Muscle layer of duodenum (tissue), 2 donors: ENCODE measurements around the gene CLN3.

Experiments
- H3K27ac ChIP-seq: one replicate; pipeline ENCODE4 v1.7.0; 2013; ENCODE audit warnings: mild to moderate bottlenecking, low read length
- H3K27me3 ChIP-seq: one replicate; pipeline ENCODE4 v1.7.0; 2013; ENCODE audit warnings: low read depth, mild to moderate bottlenecking, control low read depth, low read length
- H3K36me3 ChIP-seq, 2 donors: one replicate each; pipeline ENCODE4 v1.7.0; 2013; ENCODE audit warnings: low read length in 2 of 2, control low read depth in 1 of 2, mild to moderate bottlenecking in 1 of 2; ENCODE audit not compliant: insufficient read depth in 2 of 2, control insufficient read depth in 1 of 2
- H3K4me1 ChIP-seq, 2 donors: one replicate each; pipeline ENCODE4 v1.7.0; 2013; ENCODE audit warnings: low read length in 2 of 2, mild to moderate bottlenecking in 2 of 2, control low read depth in 1 of 2, moderate library complexity in 1 of 2; ENCODE audit not compliant: insufficient read depth in 2 of 2, control insufficient read depth in 1 of 2
- H3K4me3 ChIP-seq, 2 donors: one replicate each; pipeline ENCODE4 v1.7.0; 2013; ENCODE audit warnings: low read length in 2 of 2, low read depth in 1 of 2, mild to moderate bottlenecking in 1 of 2
- H3K9me3 ChIP-seq, 2 donors: one replicate each; pipeline ENCODE4 v1.7.0; 2013; ENCODE audit warnings: low read length in 2 of 2, control low read depth in 1 of 2, mild to moderate bottlenecking in 1 of 2; ENCODE audit not compliant: control insufficient read depth in 1 of 2
- donor health status: healthy.

Gene CLN3

DNA sequence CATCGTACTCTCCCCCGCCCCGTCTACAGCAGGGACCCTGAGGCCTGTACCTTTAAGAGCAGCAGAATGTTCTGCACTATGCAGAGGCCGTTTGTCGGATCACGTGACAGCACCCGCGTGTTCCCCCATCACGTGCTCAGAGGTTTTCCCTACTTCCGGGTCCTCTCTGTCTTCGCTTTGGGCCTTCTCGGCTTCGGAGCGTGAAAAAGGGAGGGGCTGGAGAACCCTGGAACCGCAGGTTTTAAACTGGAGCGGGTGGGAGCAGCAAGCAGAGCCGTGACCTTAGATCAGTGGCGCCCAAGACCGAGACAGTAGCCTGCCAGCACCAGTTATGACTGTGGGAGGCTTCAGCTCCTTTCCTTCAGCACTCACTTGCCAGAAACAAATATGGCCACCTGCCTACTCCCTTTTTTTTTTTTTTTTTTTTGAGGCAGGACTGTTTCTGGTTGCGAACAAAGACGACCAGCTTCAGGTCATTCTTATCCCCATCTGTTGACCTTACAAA lies at the start of gene CLN3:
CLN3 (minus strand) TSS at position 105 of the 505 bp plus-strand sequence. CDS start 315 bp downstream, outside the sequence.
- peak within 1 kb of the TSS; percentile 91 to 96 for H3K4me3 ChIP-seq
- H3K36me3 ChIP-seq = peaks cover 5 to 16% of the 10 kb centered on the region in 2 donors
- no peaks in the 10 kb centered on the region for H3K27me3 ChIP-seq
- peaks cover 0 to 10% of the 10 kb centered on the region in 2 donors for H3K4me1 ChIP-seq
- no peaks in the 10 kb centered on the region for H3K9me3 ChIP-seq
- H3K27ac ChIP-seq = peak within 1 kb of the TSS; percentile 100

DNA sequence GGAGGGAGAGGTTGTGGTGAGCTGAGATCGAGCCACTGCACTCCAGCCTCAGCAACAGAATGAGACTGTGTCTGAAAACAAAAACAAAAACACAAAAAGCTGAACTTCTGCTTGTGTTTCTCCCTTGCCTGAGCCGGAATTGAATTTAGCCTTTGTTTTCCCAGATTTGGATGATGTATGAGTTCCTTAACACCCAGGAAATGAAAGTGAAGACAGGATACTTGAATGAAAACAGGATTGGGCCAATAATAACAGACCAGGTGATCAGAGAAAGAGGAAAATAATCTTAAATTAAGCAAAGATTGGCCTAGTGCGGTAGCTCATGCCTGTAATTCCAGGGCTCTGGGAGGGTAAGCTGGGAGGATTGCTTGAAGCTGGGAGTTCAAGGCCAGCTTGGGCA lies 48.5 kb upstream of the CLN3 start:
- H3K9me3 ChIP-seq = no peaks in the 10 kb centered on the region
- H3K27me3 ChIP-seq = no peaks in the 10 kb centered on the region
- peaks cover 0 to 17% of the 10 kb centered on the region in 2 donors for H3K4me1 ChIP-seq
- no peaks in the 10 kb centered on the region for H3K36me3 ChIP-seq
- no peak overlapping the region for H3K4me3 ChIP-seq
- H3K27ac ChIP-seq = no peak overlapping the region

DNA sequence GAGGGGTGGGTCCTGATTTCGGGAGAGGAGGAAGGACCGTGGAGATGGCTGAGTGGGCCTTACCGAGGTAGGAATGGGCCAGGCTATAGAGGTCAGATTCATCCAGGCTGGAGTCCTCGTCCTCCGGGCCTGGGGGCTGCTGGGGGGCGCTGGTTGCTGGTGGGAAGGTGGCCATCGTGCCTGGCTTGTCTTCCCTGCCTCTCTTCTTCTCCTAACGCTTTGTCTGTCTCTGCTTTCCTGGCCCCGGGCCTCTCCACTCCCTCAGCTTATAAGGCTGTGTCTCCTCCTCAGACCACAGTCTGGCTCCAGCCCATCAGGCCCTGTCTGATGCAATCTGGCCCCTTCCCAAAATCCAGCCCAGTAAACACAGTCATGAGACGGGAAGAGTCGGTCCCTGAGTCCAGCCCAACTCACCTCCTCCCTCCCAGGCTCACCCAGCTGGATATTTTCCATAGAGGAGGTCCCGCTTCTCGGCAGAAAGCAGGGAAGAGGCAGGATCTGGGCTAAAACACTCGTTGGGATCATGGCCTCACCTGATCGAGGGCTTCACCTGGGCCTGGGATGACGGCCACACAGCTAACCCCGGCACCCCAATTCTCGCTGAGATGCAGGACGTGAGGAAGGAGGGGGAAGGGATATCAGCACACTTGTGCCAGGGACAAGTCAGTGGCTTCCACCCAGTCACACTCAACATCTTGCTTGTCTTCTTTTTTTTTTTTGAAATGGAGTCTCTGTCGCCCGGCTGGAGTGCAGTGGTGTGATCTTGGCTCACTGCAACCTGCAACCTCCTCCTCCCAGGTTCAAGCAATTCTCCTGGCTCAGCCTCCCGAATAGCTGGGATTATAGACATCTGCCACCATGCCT lies 47.1 kb upstream of the CLN3 start, which contains the start of gene NUPR1:
NUPR1 (minus strand) TSS at position 242 of the 864 bp plus-strand sequence; CDS start at position 175, 67 bp downstream.
- Histone ChIP-seq H3K4me1 (peaks cover 0 to 17% of the 10 kb centered on the region in 2 donors), H3K27me3 (no peaks in the 10 kb centered on the region), H3K4me3 (peak within 1 kb of the TSS; percentile 62 to 80), H3K27ac (peak within 1 kb of the TSS; percentile 83), H3K36me3 (peaks cover 0 to 12% of the 10 kb centered on the region in 2 donors), H3K9me3 (no peaks in the 10 kb centered on the region)

DNA sequence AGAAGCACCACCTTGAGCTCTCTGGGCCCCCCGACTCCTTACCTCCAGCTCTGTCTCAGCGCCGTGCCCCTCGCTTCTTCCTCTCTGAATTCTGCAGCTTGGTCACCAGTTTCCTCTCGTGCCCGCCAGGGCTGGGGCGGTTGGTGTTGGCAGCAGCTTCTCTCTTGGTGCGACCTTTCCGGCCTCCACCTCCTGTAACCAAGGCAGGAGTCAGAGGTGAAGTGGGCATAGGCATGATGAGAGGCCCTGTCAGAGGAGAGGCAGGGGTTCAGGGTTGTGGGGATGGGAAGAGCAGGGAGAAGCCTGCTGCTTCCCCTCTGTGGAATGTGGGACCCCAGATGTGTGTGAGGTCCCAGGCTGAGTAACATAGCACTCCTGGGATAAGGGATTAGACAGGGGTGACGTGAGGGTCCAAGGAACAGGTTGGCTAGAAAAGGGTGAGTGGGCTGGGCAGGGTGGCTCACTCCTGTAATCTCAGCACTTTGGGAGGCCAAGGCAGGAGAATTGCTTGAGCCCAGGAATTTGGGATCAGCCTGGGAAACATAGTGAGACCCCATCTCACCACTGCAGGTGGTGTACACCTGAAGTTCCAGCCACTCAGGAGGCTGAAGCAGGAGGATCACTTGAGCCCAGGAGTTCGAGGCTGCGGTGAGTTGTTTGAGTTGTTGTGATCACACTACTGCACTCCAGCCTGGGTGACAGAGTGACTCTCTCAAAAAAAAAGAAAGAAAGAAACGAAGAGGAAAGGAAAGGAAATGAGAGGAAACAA lies 46.3 kb upstream of the CLN3 start:
- peaks cover 0 to 17% of the 10 kb centered on the region in 2 donors for H3K4me1 ChIP-seq
- no peaks in the 10 kb centered on the region for H3K9me3 ChIP-seq

DNA sequence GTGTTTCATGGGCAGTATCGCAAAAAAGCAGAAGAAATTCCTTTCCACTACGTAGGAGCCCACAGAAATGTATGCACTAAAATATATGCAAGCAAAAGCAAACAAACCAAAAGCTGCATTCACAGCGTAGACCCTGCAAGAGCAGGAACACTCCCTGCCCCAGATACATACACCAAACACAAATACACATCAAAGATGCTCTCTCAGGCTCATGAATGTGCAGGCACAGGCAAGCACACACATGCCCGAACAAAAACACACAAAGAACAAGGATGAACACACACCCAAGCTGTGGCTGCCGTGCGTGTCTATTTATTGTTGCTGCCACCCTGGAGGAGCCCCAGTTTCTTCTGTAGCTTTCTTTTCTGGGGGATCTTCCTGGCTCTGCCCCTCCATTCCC lies 45.2 kb upstream of the CLN3 start:
- H3K4me1 ChIP-seq = peaks cover 0 to 17% of the 10 kb centered on the region in 2 donors
- H3K27me3 ChIP-seq = no peaks in the 10 kb centered on the region
- peaks cover 0 to 12% of the 10 kb centered on the region in 2 donors for H3K36me3 ChIP-seq
- no peaks in the 10 kb centered on the region for H3K9me3 ChIP-seq
- H3K27ac ChIP-seq = no peak overlapping the region
- peak overlapping the region; percentile 62 to 80 for H3K4me3 ChIP-seq

More for the DNA sequence above, 46.3 kb upstream of the CLN3 start:
- H3K36me3 ChIP-seq = peaks cover 0 to 12% of the 10 kb centered on the region in 2 donors
- no peaks in the 10 kb centered on the region for H3K27me3 ChIP-seq
- peak overlapping the region; percentile 83 for H3K27ac ChIP-seq
- peak overlapping the region; percentile 62 to 80 for H3K4me3 ChIP-seq

DNA sequence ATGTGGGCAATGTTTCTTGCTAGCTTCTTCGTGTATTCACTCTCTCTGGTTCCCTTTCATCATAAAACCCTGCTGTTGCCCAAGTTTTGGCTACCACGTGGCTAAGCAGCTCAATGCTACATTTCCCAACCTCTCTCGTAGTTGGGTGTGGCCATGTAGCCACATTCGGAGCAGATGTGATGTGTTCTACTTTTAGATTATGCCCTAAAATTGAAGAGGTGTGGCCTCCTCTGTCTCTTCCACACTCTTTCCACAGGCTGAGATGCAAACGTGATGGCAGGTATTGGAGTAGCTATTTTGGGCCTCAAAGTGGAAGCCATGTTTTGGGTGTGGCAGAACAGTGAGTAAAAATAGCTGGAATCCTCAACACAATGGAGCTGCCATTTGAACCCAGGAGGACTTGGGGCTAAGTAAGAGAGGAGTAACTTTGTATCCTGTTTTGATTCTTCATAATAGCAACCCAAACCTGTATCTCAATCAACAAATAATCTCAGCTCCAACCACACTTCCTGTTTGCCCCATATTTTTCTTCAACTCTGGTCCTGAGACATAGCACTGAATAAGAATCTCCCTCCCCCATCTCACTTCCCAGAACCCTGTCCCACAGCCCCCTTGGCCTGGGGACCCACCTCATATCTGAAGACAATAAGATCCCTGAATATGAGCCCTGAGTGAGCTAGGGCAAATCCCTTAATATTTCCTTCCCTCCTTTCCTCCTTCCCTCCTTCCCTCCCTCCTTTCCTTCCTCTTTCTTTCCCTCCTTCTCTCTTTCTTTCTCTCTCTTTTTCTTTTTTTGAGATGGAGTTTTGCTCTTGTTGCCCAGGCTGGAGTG lies 42.9 kb upstream of the CLN3 start:
- no peak overlapping the region for H3K4me3 ChIP-seq

DNA sequence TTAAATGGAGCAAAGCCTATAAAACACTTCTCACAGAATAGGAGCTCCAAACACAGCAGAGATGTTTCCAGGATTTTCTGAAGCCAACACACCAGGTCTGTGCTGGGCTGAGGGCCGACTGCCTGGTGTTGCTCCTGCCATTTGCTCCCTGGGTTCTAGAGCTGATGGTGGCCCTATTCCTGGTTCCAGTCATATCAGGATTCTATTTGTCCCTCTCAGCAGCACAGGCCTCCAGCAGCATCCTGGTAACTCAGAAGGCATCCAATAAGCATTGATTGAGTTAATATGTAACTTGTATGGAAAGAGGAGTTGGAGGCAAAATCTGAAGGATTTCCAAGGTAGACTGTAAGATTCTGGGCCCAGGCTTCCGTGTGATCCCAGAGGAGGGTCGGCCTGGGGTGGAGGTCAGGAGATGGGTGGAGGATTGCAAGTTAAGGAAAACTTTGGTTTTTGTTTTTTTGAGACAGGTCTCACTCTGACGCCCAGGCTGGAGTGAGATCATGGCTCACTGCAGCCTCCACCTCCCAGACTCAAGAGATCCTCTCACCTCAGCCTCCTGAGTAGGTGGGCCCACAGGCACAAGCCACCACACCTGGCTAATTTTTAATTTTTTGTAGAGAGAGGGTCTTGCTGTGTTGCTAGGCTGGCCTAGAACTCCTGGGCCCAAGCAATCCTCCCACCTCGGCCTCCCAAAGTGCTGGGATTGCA lies 41.2 kb upstream of the CLN3 start:
- H3K36me3 ChIP-seq = peaks cover 0 to 12% of the 10 kb centered on the region in 2 donors
- H3K27me3 ChIP-seq = no peaks in the 10 kb centered on the region
- H3K4me3 ChIP-seq = no peak overlapping the region
- H3K4me1 ChIP-seq = peaks cover 0 to 17% of the 10 kb centered on the region in 2 donors
- H3K27ac ChIP-seq = no peak overlapping the region
- no peaks in the 10 kb centered on the region for H3K9me3 ChIP-seq

More for the DNA sequence above, 42.9 kb upstream of the CLN3 start:
- Histone ChIP-seq H3K27ac (peak overlapping the region; percentile 8), H3K27me3 (no peaks in the 10 kb centered on the region), H3K36me3 (peaks cover 0 to 12% of the 10 kb centered on the region in 2 donors), H3K4me1 (peaks cover 0 to 17% of the 10 kb centered on the region in 2 donors), H3K9me3 (no peaks in the 10 kb centered on the region)

DNA sequence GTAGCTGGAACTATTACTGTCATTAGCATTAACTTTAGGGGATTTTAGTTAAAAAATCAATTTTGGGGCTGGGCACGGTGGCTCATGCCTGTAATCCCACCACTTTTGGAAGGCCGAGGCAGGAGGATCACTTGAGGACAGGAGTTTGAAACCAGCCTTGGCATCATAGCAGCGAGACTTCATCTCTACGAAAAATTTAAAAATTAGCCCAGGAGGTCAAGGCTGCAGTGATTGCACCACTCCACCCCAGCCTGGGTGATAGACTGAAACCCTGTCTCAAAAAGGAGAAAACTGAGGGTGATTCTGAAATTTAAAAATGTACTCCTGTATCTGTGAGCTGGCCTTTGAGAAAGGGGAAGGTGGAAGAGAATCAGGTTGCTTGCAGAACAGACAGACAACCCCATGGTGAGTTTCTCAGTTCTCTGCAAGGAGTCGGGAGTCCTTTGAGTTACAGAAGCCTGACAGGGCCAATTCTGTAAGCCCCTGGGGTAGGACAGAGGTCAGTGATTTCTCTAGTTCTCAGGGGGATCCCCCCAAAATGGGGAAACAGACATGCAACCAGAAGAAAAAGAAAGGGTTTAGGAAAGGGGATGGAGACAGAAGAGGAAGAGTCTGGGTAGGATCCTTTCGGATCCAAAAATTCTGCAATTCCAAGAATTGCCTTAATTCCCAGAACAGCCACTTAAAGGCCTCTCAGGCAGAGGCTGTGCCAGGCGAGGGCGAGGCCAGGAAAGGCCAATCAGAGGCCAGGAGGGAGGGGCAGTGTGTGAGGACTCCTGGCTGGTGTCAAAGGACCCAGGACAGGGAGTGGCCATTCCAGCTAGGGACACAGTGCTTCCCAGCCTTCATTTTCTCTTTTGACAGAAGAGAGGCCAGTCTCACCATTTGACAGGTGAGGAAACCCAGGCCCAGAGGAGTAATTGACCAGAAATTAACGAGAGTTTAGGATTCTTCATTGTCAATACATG lies 40.2 kb upstream of the CLN3 start:
- peaks cover 2 to 7% of the 10 kb centered on the region in 2 donors for H3K4me1 ChIP-seq
- H3K27me3 ChIP-seq = no peaks in the 10 kb centered on the region
- no peak overlapping the region for H3K4me3 ChIP-seq
- H3K27ac ChIP-seq = no peak overlapping the region
- H3K36me3 ChIP-seq = peaks cover 0 to 12% of the 10 kb centered on the region in 2 donors
- no peaks in the 10 kb centered on the region for H3K9me3 ChIP-seq

DNA sequence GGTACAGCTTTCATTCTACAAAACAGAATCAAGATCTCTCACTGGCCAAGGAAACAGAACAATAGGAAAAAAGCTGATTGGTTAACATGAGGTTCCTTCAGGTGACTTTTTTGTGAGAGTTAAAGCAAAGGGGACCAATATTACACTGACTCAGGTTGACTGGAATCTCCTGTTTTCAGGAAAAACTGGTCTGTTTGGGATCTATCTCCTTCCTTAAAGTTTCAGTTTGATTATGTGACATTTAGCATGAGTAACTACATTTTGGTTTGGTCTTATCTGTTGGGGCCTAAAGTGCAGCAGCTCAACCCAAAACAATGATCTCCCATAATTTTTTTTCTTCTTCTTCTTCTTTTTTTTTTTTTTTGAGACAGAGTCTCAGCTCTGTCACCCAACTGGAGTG lies 37.2 kb upstream of the CLN3 start:
- Histone ChIP-seq H3K27ac (no peak overlapping the region), H3K27me3 (no peaks in the 10 kb centered on the region), H3K36me3 (peaks cover 0 to 1% of the 10 kb centered on the region in 2 donors), H3K4me3 (no peak overlapping the region), H3K4me1 (peaks cover 4 to 5% of the 10 kb centered on the region in 2 donors), H3K9me3 (no peaks in the 10 kb centered on the region)
